SK-N-SH treated with all-trans-retinoic acid at 6 μM for 48 hours (cell line): ENCODE data around the gene EMC10.

Source experiments
- OSR1 ChIP-seq: fragments of 250-450 bp; sonication (Bioruptor Pico); IDR thresholded peaks from 2 replicates; pipeline ENCODE4 v1.8.0; 2022; ENCODE audit warnings: moderate library complexity, mild to moderate bottlenecking, inconsistent platforms
- POU6F1 ChIP-seq: fragments of 250-450 bp; sonication (Bioruptor Pico); IDR thresholded peaks from 2 replicates; pipeline ENCODE4 v1.8.0; 2021; ENCODE audit warnings: low read depth, mild to moderate bottlenecking, moderate library complexity, borderline replicate concordance
- ZFP30 ChIP-seq: fragments of 450-650 bp; formaldehyde crosslinking; IDR thresholded peaks from 2 replicates; pipeline ENCODE4 v1.5.0; 2022; ENCODE audit warnings: mild to moderate bottlenecking, moderate library complexity

- TF ChIP-seq POU6F1 (CRISPR knock-in tag) (no peak), OSR1 (no peak), ZFP30 (CRISPR knock-in tag) (no peak)
Observed at GRCh38 chr19:50466706-50467039, 9.6 kb upstream of the EMC10 start.
